Spinal cord (tissue), 10 donors: ENCODE measurements around the gene ODC1. TPM values are rescaled to one million over a fixed set of nuclear protein-coding genes. Genes with fewer than 3 reads are reported as not detected.

ENCODE experiments used
- DNase-seq, 6 donors: peaks; one replicate each; pipeline versions ENCODE4 v3.0.0 to v3.0.0-alpha.2; 2013 to 2015; ENCODE audit warnings: low spot score in 6 of 6, low read depth in 4 of 6
- H3K27ac ChIP-seq: one replicate; pipeline ENCODE4 v1.5.1; 2013; ENCODE audit warnings: low read depth, low read length, control low read depth
- H3K27me3 ChIP-seq: one replicate; pipeline ENCODE4 v1.6.1; 2013; ENCODE audit warnings: low read length; ENCODE audit not compliant: control insufficient read depth, insufficient read depth
- H3K36me3 ChIP-seq: one replicate; pipeline ENCODE4 v1.6.1; 2013; ENCODE audit warnings: low read length; ENCODE audit not compliant: control insufficient read depth, insufficient read depth
- H3K4me1 ChIP-seq: one replicate; pipeline ENCODE4 v1.6.1; 2013; ENCODE audit warnings: low read length; ENCODE audit not compliant: control insufficient read depth, insufficient read depth
- H3K4me3 ChIP-seq: one replicate; pipeline ENCODE4 v1.5.1; 2013; ENCODE audit warnings: low read depth, low read length, control low read depth
- H3K9me3 ChIP-seq: one replicate; pipeline ENCODE4 v1.6.1; 2013; ENCODE audit warnings: low read length; ENCODE audit not compliant: control insufficient read depth, insufficient read depth
- WGBS: methylation state at CpG from one replicate; pipeline ENCODE4 v1.1.5; 2013; ENCODE audit warnings: missing lambda C conversion rate; ENCODE audit not compliant: insufficient coverage; 5-methylcytosine and 5-hydroxymethylcytosine counted together
- polyA plus RNA-seq, 2 donors: library from polyadenylated mRNA; unstranded; fragments of 120-200 nt; gene quantifications; one replicate each; pipeline ENCODE4 v1.2.1, GENCODE V29; 2013; ENCODE audit not compliant: insufficient read length in 2 of 2
- total RNA-seq, 2 donors: library from RNA; depleted of rRNA in 1 of 2; stranded (reverse); fragments of 120-200 nt in 1 of 2; fragments of >200 nt in 1 of 2; gene quantifications; one replicate each; pipeline versions ENCODE4 v1.2.3 to v1.2.4, GENCODE V29; 2013 to 2014
- donor health status: healthy.

Gene ODC1
- total and polyA plus RNA-seq, 4 donors: 79.1 to 137 (median 111) TPM

DNA sequence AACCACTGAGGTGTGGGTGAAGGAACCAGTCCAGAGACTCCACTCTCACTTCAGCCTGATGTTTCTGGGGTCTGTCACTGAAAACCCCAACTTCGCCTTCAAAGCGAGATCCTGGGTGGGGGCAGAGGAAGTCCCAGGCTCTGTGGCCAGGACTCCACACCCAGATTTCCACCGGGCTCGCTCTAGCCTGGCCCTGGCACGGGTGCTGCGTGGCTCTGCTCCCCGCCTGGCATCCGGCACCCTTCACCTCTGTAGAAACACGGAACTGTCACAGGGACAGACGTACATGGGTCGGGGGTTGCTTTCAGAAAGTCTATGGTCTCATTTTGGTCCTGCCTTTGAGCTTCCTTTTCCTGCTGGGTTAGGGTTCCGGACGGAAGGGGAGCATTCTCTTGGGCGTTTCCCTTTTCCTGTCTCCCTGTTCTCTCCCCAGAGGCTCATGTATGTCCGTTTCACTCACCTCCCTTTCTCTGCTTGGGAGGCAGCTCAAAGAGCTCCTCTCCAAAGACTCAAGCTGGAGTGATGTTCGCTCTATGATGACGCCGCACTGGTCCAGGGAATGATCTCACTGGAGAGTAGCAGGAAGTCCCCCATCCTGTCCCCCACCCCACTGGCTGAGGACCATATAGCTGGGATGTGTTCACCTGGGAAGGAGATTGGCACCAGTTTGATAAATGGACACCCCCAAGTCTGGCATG, 41.5 kb downstream of the ODC1 start:
- no peak overlapping the region for H3K4me3 ChIP-seq
- H3K27ac ChIP-seq: no peak overlapping the region

DNA sequence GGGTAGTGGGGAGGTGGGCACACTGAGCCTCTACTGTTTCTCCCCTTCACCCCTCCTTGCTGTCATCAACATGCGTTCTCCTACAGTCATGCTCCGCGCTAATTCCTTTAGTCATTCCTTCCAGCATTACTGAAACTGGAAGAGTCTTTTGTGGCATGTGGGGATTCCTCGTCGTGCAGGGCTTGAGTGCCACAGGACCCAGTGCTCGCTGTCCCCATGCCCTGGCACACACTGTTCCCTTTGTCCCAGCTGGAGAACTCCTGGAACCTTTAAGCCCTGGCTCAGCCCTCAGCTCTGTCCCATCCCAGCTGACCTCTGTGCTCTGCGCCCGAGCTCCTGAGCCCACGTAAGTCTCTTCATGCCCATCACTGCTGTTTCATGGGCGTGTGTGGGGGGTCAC, 42.1 kb downstream of the ODC1 start:
- no peaks in the 10 kb centered on the region for H3K9me3 ChIP-seq
- peaks cover 62% of the 10 kb centered on the region for H3K4me1 ChIP-seq
- no peak overlapping the region for H3K4me3 ChIP-seq
- no peak for DNase-seq
- no peaks in the 10 kb centered on the region for H3K27me3 ChIP-seq
- 62% methylated on average over 4 of the region's 10 CpGs for WGBS
- peak overlapping the region; percentile 86 for H3K27ac ChIP-seq
- H3K36me3 ChIP-seq: peaks cover 13% of the 10 kb centered on the region

More for the DNA sequence above, 41.5 kb downstream of the ODC1 start:
- Histone ChIP-seq H3K9me3 (no peaks in the 10 kb centered on the region), H3K27me3 (no peaks in the 10 kb centered on the region), H3K4me1 (peaks cover 66% of the 10 kb centered on the region), H3K36me3 (peaks cover 12% of the 10 kb centered on the region)
- no peak for DNase-seq
- 88% methylated on average over 13 of the region's 18 CpGs for WGBS

DNA sequence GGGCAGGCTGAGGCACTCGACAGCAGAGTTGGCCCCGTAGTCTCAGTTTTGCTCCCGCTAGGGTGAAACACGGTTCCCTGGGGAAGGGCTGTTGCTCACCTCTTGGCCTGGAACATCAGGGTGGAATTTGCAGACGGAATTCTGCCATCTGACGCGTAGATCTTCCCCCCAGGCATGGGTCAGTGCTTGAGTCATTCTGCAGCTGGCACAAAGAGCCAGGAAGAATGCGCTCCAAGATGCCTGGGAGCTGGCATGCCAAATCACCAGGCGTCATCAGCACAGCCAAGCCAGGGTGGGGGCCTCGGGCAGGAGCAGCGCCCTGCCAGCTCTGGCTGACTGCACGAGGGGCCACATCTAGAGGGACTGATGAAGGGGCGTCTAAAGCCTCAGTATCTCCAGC, 42.7 kb downstream of the ODC1 start:
- 25% methylated on average over 13 of the region's 13 CpGs for WGBS
- peaks cover 62% of the 10 kb centered on the region for H3K4me1 ChIP-seq
- no peak overlapping the region for H3K4me3 ChIP-seq

DNA sequence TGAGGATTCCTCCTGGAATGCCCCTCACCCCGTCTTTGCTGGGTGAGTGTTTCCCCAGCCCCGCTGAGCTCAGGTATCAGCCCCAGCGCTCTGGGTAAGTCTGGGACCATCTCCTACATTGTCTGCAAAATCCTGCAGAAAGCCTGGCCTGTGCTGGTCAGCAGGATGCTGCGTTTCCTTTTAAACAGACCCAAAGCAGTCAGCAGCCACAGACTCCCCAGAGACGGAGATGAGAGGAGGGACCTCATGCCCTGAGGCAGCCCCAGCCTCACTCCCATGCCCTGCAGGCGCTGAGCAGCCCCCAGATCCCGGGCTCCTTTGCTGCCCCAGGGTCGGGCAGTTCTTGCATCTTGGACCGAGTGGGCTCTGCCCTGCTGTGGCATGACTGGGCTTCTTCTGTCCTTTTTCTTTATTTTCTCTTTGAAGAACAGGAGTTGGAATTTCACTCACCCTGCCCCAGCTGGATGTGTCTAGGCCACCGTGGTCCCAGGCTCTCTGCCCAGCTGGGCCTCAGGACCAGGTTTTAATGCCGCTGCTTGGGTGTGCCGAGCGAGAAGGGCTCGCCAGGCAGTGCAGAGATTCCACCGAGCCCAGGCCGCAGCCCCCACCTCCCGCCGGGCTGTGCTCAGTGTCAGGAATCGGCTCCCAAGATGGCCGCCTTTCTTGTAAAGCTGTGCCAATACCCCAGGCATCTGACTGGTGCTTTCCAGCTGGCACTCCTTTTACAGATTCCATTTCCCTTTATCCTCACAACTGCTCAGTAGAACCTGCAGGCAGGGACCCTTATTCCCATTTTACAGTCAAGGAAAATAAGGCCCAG, 43.6 kb downstream of the ODC1 start:
- H3K27ac ChIP-seq: peak overlapping the region; percentile 86
- peaks cover 58% of the 10 kb centered on the region for H3K4me1 ChIP-seq
- peak in 2 of 6 donors; percentile 82 to 92 for DNase-seq
- H3K36me3 ChIP-seq: peaks cover 26% of the 10 kb centered on the region
- H3K9me3 ChIP-seq: no peaks in the 10 kb centered on the region
- H3K4me3 ChIP-seq: no peak overlapping the region
- WGBS: 28% methylated on average over 20 of the region's 20 CpGs
- no peaks in the 10 kb centered on the region for H3K27me3 ChIP-seq

More for the DNA sequence above, 42.7 kb downstream of the ODC1 start:
- Histone ChIP-seq H3K9me3 (no peaks in the 10 kb centered on the region), H3K36me3 (peaks cover 18% of the 10 kb centered on the region), H3K27ac (peak overlapping the region; percentile 86), H3K27me3 (no peaks in the 10 kb centered on the region)
- DNase-seq: peak in 2 of 6 donors; percentile 70 to 83

DNA sequence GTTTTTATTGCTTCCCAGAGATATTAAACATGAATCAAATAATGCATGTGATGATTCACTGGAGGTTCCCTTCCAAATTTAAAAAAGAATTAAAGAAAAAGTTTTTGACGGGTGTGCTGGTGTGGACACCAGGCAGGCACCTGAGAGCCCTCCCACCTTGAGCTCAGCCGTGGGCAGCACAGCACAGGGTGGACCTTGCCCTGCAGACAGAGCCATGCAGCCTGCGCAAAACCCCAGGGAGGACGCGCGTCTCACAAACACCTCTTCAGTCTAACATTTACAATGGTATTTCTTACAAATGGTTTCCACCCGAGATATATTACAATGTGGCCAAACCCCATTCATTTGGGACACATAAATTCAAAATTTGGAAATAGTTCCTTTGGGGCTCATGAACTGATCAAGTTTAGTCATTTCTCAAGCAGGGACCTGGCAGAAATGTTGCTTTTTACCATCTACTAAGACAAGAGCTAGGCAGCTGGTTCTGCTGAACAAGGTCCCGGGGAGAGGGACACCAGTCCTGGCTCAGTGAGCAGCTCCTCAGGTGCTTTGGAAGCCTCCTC, 45.4 kb downstream of the ODC1 start:
- no peak overlapping the region for H3K4me3 ChIP-seq
- H3K36me3 ChIP-seq: peaks cover 34% of the 10 kb centered on the region
- H3K4me1 ChIP-seq: peaks cover 48% of the 10 kb centered on the region
- no peaks in the 10 kb centered on the region for H3K9me3 ChIP-seq
- no peaks in the 10 kb centered on the region for H3K27me3 ChIP-seq
- no peak for DNase-seq
- H3K27ac ChIP-seq: no peak overlapping the region
- 91% methylated on average over 4 of the region's 8 CpGs for WGBS

DNA sequence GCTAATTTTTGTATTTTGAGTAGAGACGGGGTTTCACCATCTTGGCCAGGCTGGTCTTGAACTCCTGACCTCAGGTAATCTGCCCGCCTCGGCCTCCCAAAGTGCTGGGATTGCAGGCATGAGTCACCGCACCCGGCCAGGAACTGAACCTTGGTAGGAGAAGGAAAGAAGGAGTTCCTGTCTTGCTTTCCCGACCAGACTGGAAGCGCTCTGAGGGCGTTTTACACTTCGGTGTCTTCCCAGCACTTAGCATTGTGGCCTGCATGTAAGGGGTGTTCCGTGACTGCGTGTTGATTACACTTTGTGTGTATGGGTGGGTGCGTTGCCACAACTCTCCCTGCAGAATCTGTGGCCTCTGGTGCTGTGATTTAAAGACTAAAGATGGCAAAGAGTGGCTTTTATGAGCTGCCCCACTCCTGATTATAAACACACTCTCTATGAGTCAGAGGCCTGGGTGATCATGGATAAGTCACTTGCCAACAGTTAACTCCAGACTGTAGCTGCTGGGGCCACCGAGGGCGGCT, 46.0 kb downstream of the ODC1 start:
- Histone ChIP-seq H3K27ac (no peak overlapping the region), H3K4me1 (peaks cover 44% of the 10 kb centered on the region)
- 92% methylated on average over 8 of the region's 14 CpGs for WGBS

DNA sequence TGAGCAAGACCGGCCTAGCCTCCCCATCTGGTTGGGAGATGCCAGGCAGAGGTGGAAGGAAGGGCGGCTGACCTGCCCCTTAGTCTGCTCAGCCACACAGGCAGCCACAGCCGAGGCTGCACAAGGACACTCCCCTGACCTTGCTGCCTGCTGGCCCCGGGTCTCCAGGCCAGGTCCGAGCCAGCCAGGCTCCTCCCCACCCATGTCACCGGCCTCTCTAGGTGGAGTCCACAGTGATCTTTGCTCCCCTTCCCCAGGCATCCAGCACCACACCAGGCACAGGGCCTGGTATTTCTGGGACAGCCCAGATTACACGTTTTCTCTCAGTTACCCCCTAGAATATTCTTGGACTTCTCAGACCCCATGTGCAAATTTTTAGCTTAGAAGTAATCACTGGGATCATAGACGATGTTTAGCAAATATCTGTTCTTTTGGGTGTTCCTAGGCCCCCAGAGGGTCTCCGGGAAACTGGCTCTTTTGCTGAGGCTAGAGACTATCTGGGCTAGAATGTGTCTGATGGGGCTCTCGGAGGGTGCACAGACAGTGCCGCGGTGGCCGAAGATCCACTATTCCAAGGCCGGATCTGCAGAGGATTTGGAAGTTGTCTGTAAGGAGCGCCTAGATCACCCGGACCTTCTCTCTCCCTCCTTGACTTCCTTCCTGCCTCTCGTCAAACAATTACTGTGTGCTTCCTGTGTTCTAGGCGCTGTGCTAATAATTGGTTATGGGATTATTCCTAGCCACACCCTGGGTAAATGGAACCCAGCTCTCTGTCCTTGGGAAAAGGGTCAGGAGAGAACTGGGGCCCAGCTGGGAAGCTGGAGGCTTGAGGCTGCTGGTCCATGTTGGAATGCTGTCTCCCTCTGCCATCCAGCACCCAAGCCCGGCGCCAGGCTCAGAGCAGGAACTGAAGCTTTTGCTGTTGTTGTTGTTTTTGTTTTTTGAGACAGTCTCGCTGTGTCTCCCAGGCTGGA, 46.9 kb downstream of the ODC1 start:
- H3K36me3 ChIP-seq: peaks cover 43% of the 10 kb centered on the region
- 84% methylated on average over 14 of the region's 21 CpGs for WGBS
- H3K27ac ChIP-seq: no peak overlapping the region
- H3K4me1 ChIP-seq: peaks cover 43% of the 10 kb centered on the region
- no peak for DNase-seq
- H3K27me3 ChIP-seq: no peaks in the 10 kb centered on the region
- H3K4me3 ChIP-seq: no peak overlapping the region
- no peaks in the 10 kb centered on the region for H3K9me3 ChIP-seq

More for the DNA sequence above, 46.0 kb downstream of the ODC1 start:
- Histone ChIP-seq H3K27me3 (no peaks in the 10 kb centered on the region), H3K9me3 (no peaks in the 10 kb centered on the region), H3K36me3 (peaks cover 40% of the 10 kb centered on the region), H3K4me3 (no peak overlapping the region)
- no peak for DNase-seq

DNA sequence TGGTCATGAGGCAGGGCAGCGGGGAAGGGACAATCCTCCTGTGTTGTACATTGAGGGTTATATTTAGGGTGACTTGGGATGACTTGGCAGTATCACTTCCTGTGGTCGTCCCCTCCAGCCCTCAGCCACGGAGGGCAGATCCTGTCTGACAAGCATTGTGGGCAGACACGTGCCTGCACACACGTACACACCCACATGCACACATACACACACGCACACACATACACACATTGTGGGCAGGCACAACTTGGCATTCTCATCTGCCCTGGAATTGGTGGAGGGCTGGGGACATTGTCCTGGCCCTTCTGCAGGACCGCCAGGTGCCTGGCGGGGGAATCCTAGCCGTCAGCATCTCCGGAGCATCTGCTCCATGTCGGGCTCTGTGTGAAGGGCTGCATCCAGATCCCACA, 47.6 kb downstream of the ODC1 start:
- H3K4me3 ChIP-seq: no peak overlapping the region
- H3K4me1 ChIP-seq: peaks cover 41% of the 10 kb centered on the region
- no peaks in the 10 kb centered on the region for H3K27me3 ChIP-seq
- H3K27ac ChIP-seq: no peak overlapping the region
- DNase-seq: no peak
- no peaks in the 10 kb centered on the region for H3K9me3 ChIP-seq
- WGBS: 89% methylated on average over 11 of the region's 11 CpGs
- H3K36me3 ChIP-seq: peaks cover 43% of the 10 kb centered on the region

DNA sequence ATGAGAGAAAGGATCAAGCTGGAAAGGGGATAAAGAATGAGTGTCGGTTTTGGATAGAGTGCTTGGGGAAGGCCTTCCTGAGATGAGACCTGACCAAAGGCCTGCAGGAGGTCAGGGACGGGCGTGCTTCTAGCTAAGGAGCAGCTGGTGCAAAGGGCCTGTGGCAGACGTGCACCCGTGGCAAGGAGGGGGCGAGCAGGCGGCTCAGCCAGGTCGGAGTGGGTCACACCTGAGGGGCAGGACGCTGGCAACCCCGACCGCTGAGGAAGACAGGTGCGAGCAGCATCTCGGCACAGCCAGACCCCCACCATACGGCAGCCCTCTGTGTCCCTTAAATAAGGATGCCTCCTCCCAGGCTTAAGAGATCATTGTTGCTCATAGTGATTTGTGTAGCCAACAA, 48.1 kb downstream of the ODC1 start:
- no peak overlapping the region for H3K27ac ChIP-seq
- peaks cover 35% of the 10 kb centered on the region for H3K4me1 ChIP-seq
- WGBS: 96% methylated on average over 14 of the region's 14 CpGs
- H3K27me3 ChIP-seq: no peaks in the 10 kb centered on the region
- no peaks in the 10 kb centered on the region for H3K9me3 ChIP-seq
- DNase-seq: no peak
- peaks cover 39% of the 10 kb centered on the region for H3K36me3 ChIP-seq
- H3K4me3 ChIP-seq: no peak overlapping the region
